ENCODE results near the gene CDYL.

DNA sequence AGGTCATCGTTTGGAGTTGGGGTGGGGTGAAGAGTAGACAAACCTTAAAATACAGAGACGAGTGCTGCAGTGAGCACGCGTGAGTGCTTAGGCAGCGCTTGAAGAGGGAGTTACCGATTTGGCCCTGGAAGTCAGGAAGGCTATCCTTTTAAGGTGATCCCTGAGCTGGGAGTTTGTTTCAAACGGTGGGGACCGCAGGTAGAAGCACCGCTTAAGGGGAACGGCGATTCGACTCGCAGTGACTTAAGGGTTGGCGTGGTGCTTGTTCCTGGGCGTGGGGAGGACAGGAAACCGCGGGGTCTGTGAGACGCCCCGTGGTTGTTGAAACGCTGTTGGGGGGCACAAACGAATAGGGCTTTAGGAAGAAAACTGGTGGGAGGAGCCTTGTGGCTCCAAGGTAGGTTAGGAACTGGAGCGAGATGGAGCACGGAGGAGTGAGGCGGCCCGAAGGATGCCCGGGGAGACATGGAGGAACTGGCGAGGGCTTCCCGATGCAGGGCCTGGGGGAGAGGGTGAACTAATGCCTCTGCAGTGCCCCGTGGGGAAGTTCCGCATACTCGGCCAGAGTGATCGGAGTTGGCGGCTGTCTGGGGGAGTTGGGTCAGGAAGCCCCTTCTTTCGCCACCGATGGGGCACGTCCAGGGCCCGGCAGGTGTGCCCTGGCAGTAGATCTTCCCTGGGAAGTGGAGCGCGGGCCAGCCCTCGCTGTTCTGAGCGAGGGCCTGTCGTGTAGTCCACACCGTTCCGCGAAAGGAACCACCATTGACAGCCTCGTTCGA lies 1.3 kb upstream of the CDYL start:
- TF ChIP-seq, protein P1, sequence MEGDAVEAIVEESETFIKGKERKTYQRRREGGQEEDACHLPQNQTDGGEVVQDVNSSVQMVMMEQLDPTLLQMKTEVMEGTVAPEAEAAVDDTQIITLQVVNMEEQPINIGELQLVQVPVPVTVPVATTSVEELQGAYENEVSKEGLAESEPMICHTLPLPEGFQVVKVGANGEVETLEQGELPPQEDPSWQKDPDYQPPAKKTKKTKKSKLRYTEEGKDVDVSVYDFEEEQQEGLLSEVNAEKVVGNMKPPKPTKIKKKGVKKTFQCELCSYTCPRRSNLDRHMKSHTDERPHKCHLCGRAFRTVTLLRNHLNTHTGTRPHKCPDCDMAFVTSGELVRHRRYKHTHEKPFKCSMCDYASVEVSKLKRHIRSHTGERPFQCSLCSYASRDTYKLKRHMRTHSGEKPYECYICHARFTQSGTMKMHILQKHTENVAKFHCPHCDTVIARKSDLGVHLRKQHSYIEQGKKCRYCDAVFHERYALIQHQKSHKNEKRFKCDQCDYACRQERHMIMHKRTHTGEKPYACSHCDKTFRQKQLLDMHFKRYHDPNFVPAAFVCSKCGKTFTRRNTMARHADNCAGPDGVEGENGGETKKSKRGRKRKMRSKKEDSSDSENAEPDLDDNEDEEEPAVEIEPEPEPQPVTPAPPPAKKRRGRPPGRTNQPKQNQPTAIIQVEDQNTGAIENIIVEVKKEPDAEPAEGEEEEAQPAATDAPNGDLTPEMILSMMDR (IDR thresholded peaks at IDR 0.05 in 8 of 11, conservative IDR thresholded peaks at IDR 0.05 in 3 of 11) = no peak
- no peak for TF ChIP-seq POLR2A (IDR thresholded peaks at IDR 0.05)
